HEK293 (cell line): ENCODE measurements around the gene NPR2.

Experiments
- CTCF ChIP-seq: fragments of 450-650 bp; formaldehyde crosslinking; IDR thresholded peaks from 2 replicates; pipeline ENCODE4 v1.5.1; 2016; ENCODE audit warnings: missing biosample characterization, missing genetic modification characterization
- HIC1 ChIP-seq: fragments of 450-650 bp; formaldehyde crosslinking; IDR thresholded peaks from 2 replicates; pipeline ENCODE4 v1.5.1; 2016; ENCODE audit warnings: missing biosample characterization, missing genetic modification characterization
- ZNF148 ChIP-seq: fragments of 450-650 bp; formaldehyde crosslinking; IDR thresholded peaks from 2 replicates; pipeline ENCODE4 v1.5.0; 2017; ENCODE audit warnings: missing biosample characterization, missing genetic modification characterization, borderline replicate concordance
- ZNF16 ChIP-seq: fragments of 450-650 bp; formaldehyde crosslinking; IDR thresholded peaks from 2 replicates; pipeline ENCODE4 v1.5.1; 2016; ENCODE audit warnings: low read depth, missing biosample characterization, missing genetic modification characterization
- ZNF449 ChIP-seq: fragments of 450-650 bp; formaldehyde crosslinking; IDR thresholded peaks from 2 replicates; pipeline ENCODE4 v1.5.1; 2017; ENCODE audit warnings: missing biosample characterization, mild to moderate bottlenecking, missing genetic modification characterization, moderate library complexity
- ZNF596 ChIP-seq: fragments of 450-650 bp; IDR thresholded peaks from 2 replicates; pipeline ENCODE4 v1.5.0; 2018; ENCODE audit warnings: missing biosample characterization, mild to moderate bottlenecking, missing genetic modification characterization, moderate library complexity

- TF ChIP-seq CTCF (tag by site-specific recombination) (no peak), ZNF16 (tag by site-specific recombination) (no peak), ZNF449 (tag by site-specific recombination) (no peak), HIC1 (tag by site-specific recombination) (no peak), ZNF148 (no peak), ZNF596 (tag by site-specific recombination) (no peak)
These were observed 15.4 kb upstream of the NPR2 start for GRCh38 chr9:35776018-35776417.
